OCI-LY7 (cell line): ENCODE results near the gene VPS37B. TPM values are rescaled to one million over a fixed set of nuclear protein-coding genes. Genes with fewer than 3 reads are reported as not detected.

Experiments
- BruUV-seq: library from RNA; stranded (reverse); fragments of 400-500 nt; replicated peaks from 2 replicates; lab custom pipeline; 2021; lab: Mats Ljungman, UMichigan
- CTCF ChIA-PET: fragments of 300-600 bp; sonication (Branson Sonifier 250); formaldehyde crosslinking; loops from one replicate; lab custom pipeline; 2022; ENCODE audit warnings: antibody characterized with exemption; ENCODE audit not compliant: unreplicated experiment; lab: Charles Lee
- POLR2A ChIA-PET: fragments of 300-600 bp; sonication (Branson Sonifier 250); formaldehyde crosslinking; loops from one replicate; lab custom pipeline; 2022; ENCODE audit warnings: antibody characterized with exemption; lab: Charles Lee
- DNase-seq: peaks from one replicate; pipeline ENCODE4 v3.0.0-alpha.2; 2015; ENCODE audit warnings: low spot score
- H2AFZ ChIP-seq: fragments of 200-600 bp; sonication (generic), shearing (Covaris generic); 2 replicates; pipeline ENCODE4 v1.6.1; 2014; ENCODE audit warnings: mild to moderate bottlenecking, antibody characterized with exemption, low read length, moderate library complexity
- H3K27ac ChIP-seq: fragments of 200-600 bp; sonication (generic); 2 replicates; pipeline ENCODE4 v1.5.1; 2014; ENCODE audit warnings: mixed run types, low read depth, mild to moderate bottlenecking, moderate library complexity, low read length, inconsistent platforms; ENCODE audit not compliant: poor library complexity, severe bottlenecking
- H3K36me3 ChIP-seq: fragments of 200-600 bp; sonication (generic); 2 replicates; pipeline ENCODE4 v1.6.1; 2014; ENCODE audit warnings: mild to moderate bottlenecking, antibody characterized with exemption, low read length, moderate library complexity, mixed read lengths; ENCODE audit not compliant: insufficient read depth
- H3K4me1 ChIP-seq: fragments of 200-600 bp; sonication (generic); 2 replicates; pipeline ENCODE4 v1.5.1; 2014; ENCODE audit warnings: mild to moderate bottlenecking, low read length; ENCODE audit not compliant: insufficient read depth, poor library complexity, severe bottlenecking
- H3K4me2 ChIP-seq: fragments of 200-600 bp; sonication (generic); 2 replicates; pipeline ENCODE4 v1.6.1; 2014; ENCODE audit warnings: mild to moderate bottlenecking, low read length
- H3K4me3 ChIP-seq: fragments of 200-600 bp; sonication (generic); 2 replicates; pipeline ENCODE4 v1.5.1; 2014; ENCODE audit warnings: mild to moderate bottlenecking, low read depth, low read length; ENCODE audit not compliant: poor library complexity, severe bottlenecking
- H3K79me2 ChIP-seq: fragments of 200-600 bp; sonication (generic); 2 replicates; pipeline ENCODE4 v1.6.1; 2016; ENCODE audit warnings: low read depth, mild to moderate bottlenecking, low read length, moderate library complexity, mixed read lengths; ENCODE audit not compliant: insufficient read depth
- H3K9me2 ChIP-seq: fragments of 200-600 bp; sonication (generic); 2 replicates; pipeline ENCODE4 v1.6.1; 2016; ENCODE audit warnings: mild to moderate bottlenecking, low read length, mixed read lengths; ENCODE audit not compliant: insufficient read depth
- H3K9me3 ChIP-seq: fragments of 200-600 bp; sonication (generic); 2 replicates; pipeline ENCODE4 v1.6.1; 2014; ENCODE audit warnings: mild to moderate bottlenecking, mixed run types, low read length, mixed read lengths
- H4K20me1 ChIP-seq: fragments of 200-600 bp; sonication (generic); 2 replicates; pipeline ENCODE4 v1.6.1; 2014; ENCODE audit warnings: mild to moderate bottlenecking, antibody characterized with exemption, low read length, moderate library complexity, mixed read lengths; ENCODE audit not compliant: insufficient read depth
- CTCF ChIP-seq: fragments of 200-600 bp; sonication (generic); conservative IDR thresholded peaks from 2 replicates; pipeline ENCODE4 v1.5.1; 2014; ENCODE audit warnings: mild to moderate bottlenecking, antibody characterized with exemption, low read length, moderate library complexity, mixed read lengths
- EZH2phosphoT487 ChIP-seq: fragments of 200-600 bp; sonication (generic); IDR thresholded peaks from 2 replicates; pipeline ENCODE4 v1.6.1; 2018; ENCODE audit warnings: low read depth, borderline replicate concordance, mild to moderate bottlenecking, mixed run types, antibody characterized with exemption, low read length, moderate library complexity, mixed read lengths
- intact Hi-C: fragments of 100-400 bp; cut with micrococcal nuclease; formaldehyde crosslinking; loops from one replicate; pipeline ENCODE4 v1.10.0; 2022; ENCODE audit not compliant: unreplicated experiment
- total RNA-seq, 2 experiments: library from RNA; depleted of rRNA in 1 of 2; stranded (reverse); fragments of >200 nt in 1 of 2; shearing (Covaris generic) in 1 of 2; gene quantifications; 2 replicates each; pipeline ENCODE4 v1.2.3, GENCODE V29; 2014 to 2022

Gene VPS37B
- total RNA-seq, 2 experiments from 2014 or later: 1.7 to 2.5 TPM

- BruUV-seq: no TSS peak
- no peak for DNase-seq
- TF ChIP-seq CTCF (no peak), EZH2phosphoT487 (no peak)
- no peaks in the 10 kb centered on the region for H3K9me2 ChIP-seq
- peaks cover 30% of the 10 kb centered on the region for H3K36me3 ChIP-seq
- no peak overlapping the region for H3K4me2 ChIP-seq
- no peak overlapping the region for H3K27ac ChIP-seq
- no peak overlapping the region for H2AFZ ChIP-seq
- H3K4me1 ChIP-seq: peaks cover 9% of the 10 kb centered on the region
- ChIA-PET POLR2A (no interaction called here), CTCF (no interaction called here)
- no peak overlapping the region for H3K4me3 ChIP-seq
- H3K9me3 ChIP-seq: no peaks in the 10 kb centered on the region
- H4K20me1 ChIP-seq: no peaks in the 10 kb centered on the region; the same call in 1 of the 2 replicates
- peaks cover 4% of the 10 kb centered on the region; the same call in 1 of the 2 replicates for H3K79me2 ChIP-seq
- intact Hi-C loops: no loop called here
Observed at GRCh38 chr12:122848471-122849351, 47.2 kb downstream of the VPS37B start.

- intact Hi-C loops: no loop called here
- DNase-seq: no peak
- Histone ChIP-seq H4K20me1 (no peaks in the 10 kb centered on the region; the same call in 1 of the 2 replicates), H3K27ac (no peak overlapping the region), H3K4me3 (no peak overlapping the region), H3K79me2 (peaks cover 8% of the 10 kb centered on the region; the same call in 1 of the 2 replicates), H3K4me2 (no peak overlapping the region), H3K36me3 (peaks cover 30% of the 10 kb centered on the region), H3K9me3 (no peaks in the 10 kb centered on the region), H3K9me2 (no peaks in the 10 kb centered on the region), H2AFZ (no peak overlapping the region), H3K4me1 (peaks cover 9% of the 10 kb centered on the region)
- no peak for TF ChIP-seq EZH2phosphoT487
- TF ChIP-seq CTCF: no peak
- POLR2A ChIA-PET: no interaction called here
- CTCF ChIA-PET: no interaction called here
- no TSS peak for BruUV-seq
Observed at GRCh38 chr12:122847921-122848421, 48.0 kb downstream of the VPS37B start.

GRCh38 chr12:122847516-122847836, 48.4 kb downstream of the VPS37B start:
- BruUV-seq: no TSS peak
- ChIA-PET POLR2A (no interaction called here), CTCF (no interaction called here)
- Histone ChIP-seq H3K36me3 (peaks cover 29% of the 10 kb centered on the region), H3K79me2 (peaks cover 11% of the 10 kb centered on the region; the same call in 1 of the 2 replicates), H3K4me1 (peaks cover 9% of the 10 kb centered on the region), H3K9me2 (no peaks in the 10 kb centered on the region), H3K27ac (no peak overlapping the region), H3K4me3 (no peak overlapping the region), H3K4me2 (no peak overlapping the region), H3K9me3 (no peaks in the 10 kb centered on the region), H4K20me1 (no peaks in the 10 kb centered on the region; the same call in 1 of the 2 replicates), H2AFZ (no peak overlapping the region)
- intact Hi-C loops: no loop called here
- no peak for TF ChIP-seq EZH2phosphoT487
- no peak for TF ChIP-seq CTCF
- DNase-seq: no peak
